SU-DHL-6 (cell line): ENCODE measurements around the gene ATP2A3.

Source experiments
- H2AFZ ChIP-seq: fragments of 200-600 bp; sonication (generic); 2 replicates; pipeline ENCODE4 v1.6.1; 2014; ENCODE audit warnings: low read depth, mild to moderate bottlenecking, moderate library complexity, mixed read lengths, antibody characterized with exemption, low read length; ENCODE audit not compliant: severe bottlenecking
- H3F3A ChIP-seq: fragments of 200-600 bp; shearing (Covaris generic); 2 replicates; pipeline ENCODE4 v1.6.0; 2016; ENCODE audit warnings: antibody characterized with exemption, mild to moderate bottlenecking; ENCODE audit not compliant: insufficient read depth
- H3K27ac ChIP-seq: fragments of 200-600 bp; sonication (generic); 2 replicates; pipeline ENCODE4 v1.5.1; 2016; ENCODE audit warnings: low read depth, mild to moderate bottlenecking, low read length, moderate library complexity, mixed read lengths
- H3K27me3 ChIP-seq: fragments of 200-600 bp; sonication (generic), shearing (Covaris generic); 2 replicates; pipeline ENCODE4 v1.6.0; 2014; ENCODE audit warnings: mild to moderate bottlenecking, low read length
- H3K36me3 ChIP-seq: fragments of 200-600 bp; sonication (generic); 2 replicates; pipeline ENCODE4 v1.6.1; 2014; ENCODE audit warnings: mild to moderate bottlenecking, low read length, mixed read lengths
- H3K4me2 ChIP-seq: fragments of 300-600, 200-600 bp; shearing (Covaris generic), sonication (generic); 2 replicates; pipeline ENCODE4 v1.6.0; 2014; ENCODE audit warnings: low read length, low read depth, mild to moderate bottlenecking; ENCODE audit not compliant: poor library complexity, severe bottlenecking
- H3K4me3 ChIP-seq: fragments of 200-600 bp; sonication (generic); 2 replicates; pipeline ENCODE4 v1.5.1; 2014; ENCODE audit warnings: antibody characterized with exemption, low read length, mild to moderate bottlenecking, mixed read lengths; ENCODE audit not compliant: insufficient read depth, poor library complexity, severe bottlenecking
- H3K79me2 ChIP-seq: fragments of 200-600 bp; sonication (generic); 2 replicates; pipeline ENCODE4 v1.6.1; 2014; ENCODE audit warnings: mild to moderate bottlenecking, low read length, moderate library complexity; ENCODE audit not compliant: insufficient read depth
- H3K9ac ChIP-seq: fragments of 200-600 bp; sonication (generic); 2 replicates; pipeline ENCODE4 v1.7.0; 2014; ENCODE audit warnings: mild to moderate bottlenecking, low read length
- H3K9me2 ChIP-seq: fragments of 200-600 bp; sonication (generic); replicated peaks from 2 replicates; pipeline ENCODE4 v1.6.1; 2014; ENCODE audit warnings: low read length; ENCODE audit not compliant: insufficient read depth
- H3K9me3 ChIP-seq: fragments of 200-600 bp; sonication (generic); 2 replicates; pipeline ENCODE4 v1.6.1; 2014; ENCODE audit warnings: low read length, mixed read lengths; ENCODE audit not compliant: insufficient read depth
- H4K20me1 ChIP-seq: fragments of 200-600 bp; sonication (generic); 2 replicates; pipeline ENCODE4 v1.6.1; 2014; ENCODE audit warnings: low read depth, mild to moderate bottlenecking, antibody characterized with exemption, low read length, moderate library complexity, mixed read lengths
- EZH2phosphoT487 ChIP-seq: fragments of 200-600 bp; sonication (generic), shearing (Covaris generic); conservative IDR thresholded peaks from 2 replicates; pipeline ENCODE4 v1.6.1; 2018; ENCODE audit warnings: mild to moderate bottlenecking, antibody characterized with exemption, low read length, moderate library complexity, mixed read lengths
- TF ChIP-seq, protein P1 (sequence below): fragments of 200-600 bp; sonication (generic); IDR thresholded peaks from one replicate; pipeline ENCODE4 v1.5.1; 2017; ENCODE audit warnings: antibody characterized with exemption, mild to moderate bottlenecking, low read length, moderate library complexity; ENCODE audit not compliant: insufficient read depth, poor library complexity, severe bottlenecking

The ATP2A3 gene

DNA sequence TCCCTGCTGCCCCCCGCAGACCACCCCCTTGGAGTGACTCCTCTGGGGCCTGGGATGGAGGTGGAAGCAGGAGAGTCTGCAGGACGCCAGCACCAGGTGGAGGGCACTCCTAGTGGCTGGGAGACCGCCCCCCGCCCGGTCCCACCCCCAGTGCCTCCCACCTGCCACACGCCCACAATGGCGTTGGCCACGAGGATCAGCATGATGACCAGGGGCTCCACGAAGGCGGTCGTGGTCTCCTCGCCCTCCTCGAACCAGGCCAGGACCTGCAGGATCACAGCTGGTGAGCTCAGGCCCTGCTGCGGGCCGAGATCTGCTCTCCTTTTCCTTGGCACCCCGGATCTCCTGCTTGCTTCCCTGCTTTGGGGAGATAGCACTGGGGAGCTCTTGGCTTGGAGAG is 12.8 kb downstream of the ATP2A3 start:
- no peaks in the 10 kb centered on the region for H3K9me2 ChIP-seq
- no peaks in the 10 kb centered on the region for H3K27me3 ChIP-seq
- H3K4me2 ChIP-seq, result no peak overlapping the region
- H3K9me3 ChIP-seq, result no peaks in the 10 kb centered on the region
- H3K9ac ChIP-seq, result no peak overlapping the region
- peaks cover 7% of the 10 kb centered on the region; the same call in 1 of the 2 replicates for H3K36me3 ChIP-seq
- H3K4me3 ChIP-seq, result no peak overlapping the region
- H3F3A ChIP-seq, result peaks cover 5% of the 10 kb centered on the region; the same call in 1 of the 2 replicates
- no peak overlapping the region for H2AFZ ChIP-seq
- TF ChIP-seq, protein P1, sequence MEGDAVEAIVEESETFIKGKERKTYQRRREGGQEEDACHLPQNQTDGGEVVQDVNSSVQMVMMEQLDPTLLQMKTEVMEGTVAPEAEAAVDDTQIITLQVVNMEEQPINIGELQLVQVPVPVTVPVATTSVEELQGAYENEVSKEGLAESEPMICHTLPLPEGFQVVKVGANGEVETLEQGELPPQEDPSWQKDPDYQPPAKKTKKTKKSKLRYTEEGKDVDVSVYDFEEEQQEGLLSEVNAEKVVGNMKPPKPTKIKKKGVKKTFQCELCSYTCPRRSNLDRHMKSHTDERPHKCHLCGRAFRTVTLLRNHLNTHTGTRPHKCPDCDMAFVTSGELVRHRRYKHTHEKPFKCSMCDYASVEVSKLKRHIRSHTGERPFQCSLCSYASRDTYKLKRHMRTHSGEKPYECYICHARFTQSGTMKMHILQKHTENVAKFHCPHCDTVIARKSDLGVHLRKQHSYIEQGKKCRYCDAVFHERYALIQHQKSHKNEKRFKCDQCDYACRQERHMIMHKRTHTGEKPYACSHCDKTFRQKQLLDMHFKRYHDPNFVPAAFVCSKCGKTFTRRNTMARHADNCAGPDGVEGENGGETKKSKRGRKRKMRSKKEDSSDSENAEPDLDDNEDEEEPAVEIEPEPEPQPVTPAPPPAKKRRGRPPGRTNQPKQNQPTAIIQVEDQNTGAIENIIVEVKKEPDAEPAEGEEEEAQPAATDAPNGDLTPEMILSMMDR, result no peak
- no peak for TF ChIP-seq EZH2phosphoT487
- H3K27ac ChIP-seq, result no peak overlapping the region
- H3K79me2 ChIP-seq, result peaks cover 28% of the 10 kb centered on the region
- no peaks in the 10 kb centered on the region for H4K20me1 ChIP-seq

DNA sequence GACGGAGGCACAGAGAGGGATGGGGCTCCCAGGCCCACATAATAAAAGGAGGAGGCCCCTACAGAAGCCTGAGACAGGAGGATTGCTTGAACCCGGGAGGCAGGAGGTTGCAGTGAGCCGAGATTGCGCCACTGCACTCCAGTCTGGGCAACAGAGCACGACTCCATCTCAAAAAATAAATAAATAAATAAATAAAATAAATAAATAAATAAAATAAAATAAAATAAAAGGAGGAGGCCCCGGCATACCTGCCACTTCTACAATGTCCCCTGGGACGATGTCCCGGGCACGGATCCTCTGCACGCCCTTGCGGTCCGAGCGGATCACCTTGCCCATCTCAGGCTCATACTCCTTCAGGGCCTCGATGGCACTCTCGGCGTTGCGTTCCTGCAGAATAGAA is 13.2 kb downstream of the ATP2A3 start:
- Histone ChIP-seq H3K79me2 (peaks cover 24% of the 10 kb centered on the region), H3K4me3 (no peak overlapping the region), H3K9ac (no peak overlapping the region), H2AFZ (no peak overlapping the region), H3F3A (peaks cover 5% of the 10 kb centered on the region; the same call in 1 of the 2 replicates), H3K36me3 (peaks cover 8% of the 10 kb centered on the region; the same call in 1 of the 2 replicates), H3K9me2 (no peaks in the 10 kb centered on the region), H4K20me1 (no peaks in the 10 kb centered on the region), H3K9me3 (no peaks in the 10 kb centered on the region), H3K27me3 (no peaks in the 10 kb centered on the region), H3K4me2 (no peak overlapping the region), H3K27ac (no peak overlapping the region)
- TF ChIP-seq, protein P1, result no peak
- no peak for TF ChIP-seq EZH2phosphoT487

DNA sequence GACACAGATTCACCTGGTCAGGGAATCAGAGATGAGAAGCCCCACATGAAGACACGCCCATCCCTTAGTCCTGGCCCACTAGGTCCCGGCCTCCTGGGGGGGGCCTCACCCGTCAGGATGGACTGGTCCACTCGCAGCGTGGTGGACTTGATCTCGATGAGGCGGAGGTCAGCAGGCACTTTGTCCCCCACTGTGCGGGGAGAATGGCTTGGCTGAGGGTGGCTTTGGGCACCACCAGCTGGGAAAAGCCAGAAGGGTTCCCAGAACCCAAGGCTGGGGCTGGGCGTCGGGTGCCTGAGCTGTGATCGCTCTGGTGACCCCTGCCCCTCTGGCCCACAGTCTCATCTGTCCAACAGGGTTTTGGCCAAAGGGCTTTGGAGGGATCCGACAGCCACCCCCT is 13.7 kb downstream of the ATP2A3 start:
- Histone ChIP-seq H3K27me3 (no peaks in the 10 kb centered on the region), H2AFZ (no peak overlapping the region), H3K9ac (no peak overlapping the region), H3K79me2 (peaks cover 22% of the 10 kb centered on the region), H4K20me1 (no peaks in the 10 kb centered on the region), H3K4me2 (no peak overlapping the region), H3K9me3 (no peaks in the 10 kb centered on the region), H3K36me3 (peaks cover 8% of the 10 kb centered on the region; the same call in 1 of the 2 replicates), H3F3A (peaks cover 5% of the 10 kb centered on the region; the same call in 1 of the 2 replicates), H3K27ac (no peak overlapping the region), H3K9me2 (no peaks in the 10 kb centered on the region), H3K4me3 (no peak overlapping the region)
- no peak for TF ChIP-seq EZH2phosphoT487
- TF ChIP-seq, protein P1, result no peak
